DMS 273 (cell line): ENCODE data around the gene MRAS.
A peak's percentile ranks its signal among the peaks of the same experiment; 100 is the strongest.
"Not testable (repeated sequence)": the region's sequence is repeated elsewhere in the genome, so short reads cannot be mapped to it uniquely, and the experiment has no call there.

ENCODE experiments used
- DNase-seq: peaks from one replicate; lab custom pipeline; 2025; ENCODE audit not compliant: unreplicated experiment; lab: John Stamatoyannopoulos, UW

Gene MRAS

DNA sequence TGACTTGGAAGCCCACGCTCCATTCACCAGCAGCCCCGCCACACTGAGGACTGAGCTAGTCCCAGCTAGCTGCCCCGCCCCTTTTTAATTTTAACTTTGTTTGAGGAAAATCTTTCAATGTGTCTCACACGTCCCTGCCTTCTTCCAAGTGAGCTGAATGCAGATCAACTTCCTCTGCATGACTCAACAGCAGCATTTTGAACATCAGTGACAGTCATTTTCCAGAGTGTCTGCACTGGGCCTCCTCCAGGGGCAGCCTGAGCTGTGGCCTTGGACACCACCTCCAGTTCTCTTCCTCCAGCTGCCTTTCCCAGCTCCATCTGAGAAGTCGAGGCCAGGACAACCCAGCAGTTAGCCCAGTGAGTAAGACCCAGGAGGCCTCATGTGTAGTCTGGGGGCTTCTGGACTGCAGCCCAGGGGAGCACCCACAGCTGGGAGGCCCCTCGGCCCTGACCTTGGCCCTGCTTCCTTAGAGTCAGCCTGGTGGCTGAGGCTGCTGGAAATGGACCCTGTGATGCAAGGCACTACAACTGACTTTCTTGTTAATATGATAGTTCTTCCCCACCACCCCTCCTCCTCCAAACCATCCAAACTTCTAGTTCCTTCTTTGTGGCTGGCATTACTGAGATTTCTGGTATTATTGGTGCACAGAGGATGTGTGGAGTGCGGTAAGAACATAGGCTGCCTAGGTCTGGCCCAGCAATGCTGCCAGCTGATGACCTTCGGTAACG, 64.6 kb downstream of the MRAS start:
- DNase-seq = no peak

DNA sequence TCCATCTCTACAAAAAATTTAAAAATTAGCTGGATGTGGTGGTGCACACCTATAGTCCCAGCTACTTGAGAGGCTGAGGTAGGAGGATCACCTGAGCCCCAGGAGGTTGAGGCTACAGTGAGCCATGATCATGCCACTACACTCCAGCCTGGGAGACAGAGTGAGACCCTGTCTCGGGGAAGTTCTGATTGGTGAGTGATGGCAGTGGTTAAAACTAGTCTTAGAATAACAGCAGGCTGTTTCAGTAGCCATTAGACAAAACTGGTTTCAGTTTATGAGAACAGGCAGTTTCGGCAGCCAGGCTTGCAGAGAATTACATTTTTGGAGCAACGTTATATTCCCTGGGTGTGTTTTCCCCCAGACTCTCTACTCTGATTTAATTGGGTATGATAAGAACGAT, 67.9 kb downstream of the MRAS start:
- not testable (repeated sequence) for DNase-seq

DNA sequence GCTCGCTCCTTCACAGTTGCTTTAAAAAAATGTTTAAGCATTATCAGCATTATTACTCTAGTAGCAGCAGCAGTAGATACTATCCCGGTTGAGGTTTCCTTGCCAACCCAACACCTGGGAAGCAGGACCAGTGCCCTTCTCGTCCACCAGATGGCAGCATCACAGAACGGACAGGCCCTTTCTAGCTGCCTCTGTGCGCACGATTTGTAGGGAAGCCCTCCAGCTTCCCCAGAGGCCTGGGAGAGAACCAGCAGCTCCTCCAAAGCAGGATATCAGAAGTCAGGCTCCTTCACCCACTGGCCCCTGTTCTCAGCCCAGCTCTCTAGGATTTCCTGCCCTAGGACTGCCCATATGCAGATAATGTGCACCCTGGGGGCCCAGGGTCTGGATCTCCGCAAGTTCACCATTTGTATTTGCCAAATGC, 69.2 kb downstream of the MRAS start:
- DNase-seq = peak; percentile 97

DNA sequence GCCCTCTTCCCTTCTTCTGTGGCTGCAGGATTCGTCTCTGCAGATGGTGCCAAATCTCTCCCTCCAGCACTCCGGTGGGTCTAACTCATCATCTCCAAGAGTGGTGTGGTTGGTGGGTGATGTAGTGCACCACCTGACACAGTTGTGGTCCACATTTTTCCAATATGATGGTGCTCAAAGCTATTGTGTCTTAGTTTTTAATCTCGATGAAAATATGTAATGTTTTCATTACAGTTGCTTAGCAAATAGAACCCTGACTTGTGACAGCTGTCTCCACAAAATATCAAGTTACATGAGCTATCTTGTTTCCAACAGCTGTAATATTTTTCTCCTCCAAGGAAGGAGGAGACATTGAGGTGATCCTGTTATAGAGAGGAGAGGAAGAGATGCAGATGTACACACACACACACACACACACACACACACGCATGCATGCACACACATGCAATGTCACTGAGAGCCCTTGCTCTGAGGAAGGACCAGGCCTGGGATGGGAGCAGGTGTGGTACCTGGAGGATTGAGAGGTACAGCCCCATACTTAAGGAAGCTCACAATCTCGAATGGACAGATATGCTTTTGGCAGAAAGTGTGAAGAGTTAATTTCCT, 70.3 kb downstream of the MRAS start:
- DNase-seq = peak; percentile 75

DNA sequence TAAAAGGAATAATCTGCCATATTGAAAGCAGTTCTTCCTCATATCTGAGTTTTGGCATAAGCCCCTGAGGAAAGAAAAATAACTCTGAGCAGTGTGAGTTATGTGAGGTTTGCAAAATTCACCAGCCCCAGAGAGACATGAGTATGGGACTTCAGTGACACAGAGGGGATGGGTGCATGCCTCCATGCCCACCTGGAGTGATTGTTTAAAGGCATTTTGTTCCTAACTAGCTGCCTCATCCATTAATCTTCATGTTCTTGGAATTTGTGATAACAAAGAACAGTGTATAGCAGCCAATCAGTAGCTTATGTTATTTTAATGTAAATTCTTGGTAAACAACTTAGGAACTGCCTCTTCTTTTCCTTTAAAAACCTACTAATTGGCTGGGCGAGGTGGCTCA, 74.9 kb downstream of the MRAS start:
- no peak for DNase-seq

DNA sequence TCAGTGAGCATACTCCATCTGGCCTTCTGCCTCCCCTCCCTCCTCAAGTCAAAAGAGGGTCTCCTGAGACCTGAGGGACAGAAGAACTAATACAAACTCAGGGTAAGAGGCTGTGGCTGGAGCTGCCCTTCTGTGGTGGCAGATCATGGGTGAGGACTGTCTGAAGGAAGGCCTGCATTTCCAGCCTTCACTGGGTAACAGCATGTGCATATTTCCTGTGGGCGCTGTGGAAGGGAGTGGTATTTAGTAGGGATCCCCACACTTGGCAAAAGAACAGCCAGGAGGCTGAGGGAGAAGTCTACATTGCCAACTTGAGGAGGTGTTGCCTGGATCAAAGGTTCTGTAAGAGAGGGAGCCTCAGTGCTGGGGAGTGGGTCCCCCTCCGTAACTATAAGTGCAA, 75.9 kb downstream of the MRAS start:
- no peak for DNase-seq

DNA sequence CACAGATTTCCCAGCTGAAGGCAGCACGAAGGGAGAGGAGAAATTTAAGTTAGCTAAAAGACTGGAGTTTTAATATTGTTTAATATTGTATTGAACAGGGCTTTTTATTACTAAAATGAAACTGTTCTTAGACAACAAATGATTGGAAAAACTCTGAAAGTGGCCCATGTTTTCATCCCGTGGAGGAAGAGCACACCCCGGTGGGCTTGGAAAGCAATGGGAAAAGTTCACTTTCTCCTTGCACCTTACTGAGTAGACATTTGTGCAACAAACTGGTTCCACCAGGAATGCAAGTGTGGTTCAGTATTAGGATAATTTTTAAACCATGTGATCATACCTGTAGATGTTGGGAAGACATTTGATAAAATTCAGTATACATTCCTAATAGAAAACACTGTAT, 77.8 kb downstream of the MRAS start:
- DNase-seq = peak; percentile 71

DNA sequence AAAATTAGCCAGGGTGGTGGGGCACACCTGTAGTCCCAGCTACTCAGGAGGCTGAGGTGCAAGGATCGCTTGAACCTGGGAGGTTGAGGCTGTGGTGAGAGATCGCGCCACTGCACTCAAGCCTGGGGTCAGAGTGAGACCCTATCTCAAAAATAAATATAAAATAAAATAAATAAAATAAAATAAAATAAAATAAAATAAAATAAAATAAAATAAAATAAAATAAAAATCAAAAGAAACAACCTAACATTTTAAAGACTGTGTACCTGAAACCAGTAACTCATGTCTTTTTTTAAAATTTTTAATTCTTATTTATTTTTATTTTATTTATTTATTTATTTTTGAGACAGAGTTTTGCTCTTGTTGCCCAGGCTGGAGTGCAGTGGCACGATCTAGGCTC, 78.4 kb downstream of the MRAS start:
- DNase-seq = not testable (repeated sequence)

DNA sequence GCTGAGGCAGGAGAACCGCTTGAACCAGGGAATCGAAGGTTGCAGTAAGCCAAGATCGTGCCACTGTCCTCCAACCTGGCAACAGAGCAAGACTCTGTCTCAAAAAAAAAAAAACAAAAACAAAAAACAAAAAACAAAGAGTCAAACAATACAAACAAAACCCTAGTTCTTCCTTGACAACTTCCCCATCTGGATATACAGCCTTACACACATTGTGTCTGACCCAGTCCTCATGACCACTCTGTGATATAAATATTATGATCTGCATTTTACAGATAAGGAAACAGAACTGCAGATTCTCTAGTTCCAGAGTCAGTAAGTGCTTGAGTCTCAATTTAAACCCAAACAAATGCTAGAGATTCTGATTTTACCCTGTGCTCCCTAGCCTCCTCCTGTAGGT, 81.3 kb downstream of the MRAS start:
- DNase-seq = no peak

DNA sequence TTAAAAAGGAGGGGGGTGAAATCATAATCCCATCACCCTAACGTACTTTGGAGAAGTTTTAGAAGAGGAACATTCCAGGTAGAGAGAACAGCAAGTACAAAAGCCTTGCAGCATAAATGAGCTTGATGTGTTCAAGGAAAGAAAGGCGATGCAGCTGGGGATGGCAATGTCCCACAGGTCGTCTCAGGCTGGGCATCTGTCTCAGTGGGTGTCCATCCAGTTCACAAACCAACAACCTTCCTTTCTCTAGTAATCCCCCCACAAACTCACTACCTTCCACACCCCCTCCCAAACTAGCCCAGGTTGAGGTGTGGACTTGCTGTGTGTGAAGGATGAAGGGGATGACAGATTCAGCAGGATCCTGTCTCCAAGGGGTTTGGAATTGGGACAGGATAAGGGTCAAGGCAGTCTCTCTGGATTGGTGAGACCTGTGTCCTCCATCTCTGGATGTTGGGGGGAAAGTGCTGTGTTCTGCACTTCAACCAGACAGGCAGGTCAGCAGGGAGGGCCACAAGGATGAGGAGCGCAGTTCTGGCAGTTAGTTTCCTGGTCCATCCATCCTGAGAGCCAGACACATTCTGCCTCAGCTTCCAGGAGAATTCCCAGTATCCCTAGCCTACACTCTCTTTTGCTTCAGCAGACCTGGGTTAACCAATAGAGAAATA, 84.3 kb downstream of the MRAS start:
- no peak for DNase-seq

DNA sequence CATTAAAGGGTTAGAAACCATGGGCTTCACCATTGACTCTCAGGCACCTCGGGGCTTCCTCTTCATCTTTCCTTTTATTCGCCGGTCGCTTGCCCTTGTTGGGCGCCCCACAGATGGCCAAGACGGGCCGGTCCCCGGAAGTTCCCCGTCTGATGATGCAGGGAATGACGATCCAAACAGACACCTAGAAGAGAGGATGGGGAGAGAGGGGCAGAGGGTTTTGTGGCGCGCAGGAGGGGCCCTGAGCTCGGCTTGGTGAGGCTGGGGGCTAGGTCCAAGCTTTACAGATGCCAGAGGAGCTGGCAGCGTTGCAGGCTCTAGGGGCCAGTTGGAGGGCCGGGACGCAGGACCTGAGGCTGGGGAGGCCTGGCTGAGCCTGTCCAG, 85.5 kb downstream of the MRAS start:
- no peak for DNase-seq

DNA sequence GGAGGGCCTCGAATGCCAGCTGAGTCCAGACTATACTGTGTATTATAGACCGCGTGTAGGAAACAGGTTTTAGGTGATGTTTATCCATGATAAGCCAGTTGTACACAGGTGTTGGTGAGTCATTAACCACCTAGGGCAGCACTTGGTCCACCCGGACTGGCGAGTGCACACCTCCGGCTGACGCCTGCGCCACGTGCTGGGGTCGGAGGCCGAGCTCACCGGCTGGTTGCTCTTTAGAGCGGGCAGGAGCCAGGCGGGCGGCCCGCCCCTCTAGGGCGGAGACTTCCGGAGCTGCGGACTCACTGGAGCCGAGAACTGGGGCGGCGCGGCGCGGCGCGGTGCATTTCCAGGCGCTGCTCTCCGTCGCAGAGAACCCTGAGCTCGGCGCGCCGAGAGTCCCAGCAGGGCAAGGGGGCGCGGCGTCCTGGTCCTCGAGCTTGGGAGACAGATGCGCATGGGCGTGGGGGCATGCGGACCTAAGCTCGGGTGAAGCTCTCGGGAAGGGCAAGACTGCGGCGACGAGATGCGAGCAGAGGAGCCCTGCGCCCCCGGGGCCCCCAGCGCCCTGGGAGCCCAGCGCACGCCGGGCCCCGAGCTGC, 86.0 kb downstream of the MRAS start, which contains the start of gene ESYT3:
ESYT3 (plus strand) TSS at position 341 of the 599 bp plus-strand sequence; CDS start at position 524, 183 bp downstream.
- peak; percentile 95 for DNase-seq

DNA sequence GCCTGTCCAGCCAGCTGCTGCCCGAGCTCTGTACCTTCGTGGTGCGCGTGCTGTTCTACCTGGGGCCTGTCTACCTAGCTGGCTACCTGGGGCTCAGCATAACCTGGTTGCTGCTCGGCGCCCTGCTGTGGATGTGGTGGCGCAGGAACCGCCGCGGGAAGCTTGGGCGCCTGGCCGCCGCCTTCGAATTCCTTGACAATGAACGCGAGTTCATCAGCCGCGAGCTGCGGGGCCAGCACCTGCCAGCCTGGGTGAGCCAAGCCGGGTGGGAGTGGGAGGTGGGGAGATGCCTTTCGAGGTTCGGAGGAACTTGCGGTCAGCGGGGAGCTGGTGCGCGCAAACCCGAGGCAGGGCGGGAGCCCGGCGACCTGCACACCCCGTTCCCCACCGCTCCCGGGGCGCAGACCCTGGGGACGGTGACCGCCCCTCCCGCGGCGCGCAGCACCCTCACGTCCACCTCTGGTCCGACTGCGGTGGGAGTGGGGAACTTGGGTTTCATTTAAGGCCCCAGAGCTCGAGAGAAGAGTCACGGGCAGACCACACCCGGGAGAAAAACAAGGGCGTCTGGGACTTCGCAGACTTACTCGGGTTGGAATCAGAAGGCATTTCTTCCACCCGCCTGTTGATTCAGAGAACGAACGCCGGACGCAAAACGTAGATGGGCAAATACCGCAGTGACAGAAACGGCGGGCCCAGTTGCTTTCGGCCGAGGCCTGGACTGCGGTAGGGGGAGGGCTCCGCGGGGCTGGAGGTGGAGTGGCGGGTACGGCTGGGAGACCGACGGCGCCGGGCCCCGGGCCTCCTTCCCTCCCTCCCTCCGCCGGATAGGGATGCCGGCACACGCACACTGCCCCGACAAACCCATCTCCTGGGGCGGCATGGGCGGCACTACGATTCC, 86.7 kb downstream of the MRAS start:
- peak; percentile 68 for DNase-seq

DNA sequence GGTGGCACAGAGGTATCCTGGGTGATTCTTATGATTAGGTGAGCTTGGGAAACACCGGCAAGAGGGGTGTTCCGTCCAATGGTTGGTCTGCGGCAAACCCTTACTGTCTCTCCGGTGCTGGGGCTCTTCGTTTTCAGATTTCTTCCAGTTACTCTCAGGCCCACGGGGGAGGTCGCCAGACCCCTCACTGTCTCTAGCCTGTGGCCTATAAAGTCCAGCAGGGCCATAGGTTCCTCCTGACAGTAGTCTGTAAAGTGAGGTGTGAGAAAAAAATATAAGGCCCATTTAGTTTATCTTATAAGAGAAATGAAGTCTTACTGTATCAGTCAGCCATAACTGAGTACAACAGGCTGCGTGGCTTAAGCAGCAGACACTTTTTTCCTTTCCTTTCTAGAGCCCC, 87.5 kb downstream of the MRAS start:
- no peak for DNase-seq

DNA sequence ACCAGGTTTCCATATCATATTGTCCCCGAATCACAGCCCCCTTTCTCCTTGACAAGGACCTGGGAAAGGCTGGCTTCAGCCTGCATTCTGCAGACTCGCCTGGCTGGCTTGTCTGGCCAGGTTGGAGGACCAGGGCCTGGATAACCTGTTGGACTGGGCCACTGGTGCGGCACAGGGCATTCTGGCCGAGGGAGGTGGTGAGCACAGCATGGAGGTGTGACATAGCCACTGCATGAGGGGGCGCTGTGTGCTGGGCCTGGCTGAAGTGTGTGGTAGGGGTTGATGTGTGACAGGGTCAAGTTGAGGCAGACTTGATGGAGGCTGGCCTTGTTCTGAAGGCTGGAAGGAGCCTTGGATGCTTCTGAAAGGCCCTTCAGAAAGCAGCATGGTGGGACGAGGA, 88.9 kb downstream of the MRAS start:
- DNase-seq = no peak

DNA sequence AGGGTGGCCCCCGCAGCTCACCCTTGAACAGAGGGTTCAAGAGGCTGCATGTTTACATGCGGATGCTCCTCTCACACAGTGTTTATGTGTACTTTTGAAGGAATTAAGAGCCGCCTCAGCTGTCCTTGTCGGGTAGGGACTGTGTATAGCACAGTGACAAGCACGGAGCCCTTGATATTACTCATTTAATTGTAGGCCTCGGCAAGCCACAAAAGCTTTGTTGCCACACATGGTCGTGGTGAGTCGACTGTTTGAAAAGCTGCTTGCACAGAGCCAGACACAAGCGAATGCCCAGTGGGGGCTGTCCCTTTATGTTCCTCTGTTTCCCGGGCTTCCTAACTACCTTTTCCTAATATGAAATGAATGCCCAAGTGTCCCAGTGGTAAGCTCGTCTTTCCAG, 90.5 kb downstream of the MRAS start:
- no peak for DNase-seq

DNA sequence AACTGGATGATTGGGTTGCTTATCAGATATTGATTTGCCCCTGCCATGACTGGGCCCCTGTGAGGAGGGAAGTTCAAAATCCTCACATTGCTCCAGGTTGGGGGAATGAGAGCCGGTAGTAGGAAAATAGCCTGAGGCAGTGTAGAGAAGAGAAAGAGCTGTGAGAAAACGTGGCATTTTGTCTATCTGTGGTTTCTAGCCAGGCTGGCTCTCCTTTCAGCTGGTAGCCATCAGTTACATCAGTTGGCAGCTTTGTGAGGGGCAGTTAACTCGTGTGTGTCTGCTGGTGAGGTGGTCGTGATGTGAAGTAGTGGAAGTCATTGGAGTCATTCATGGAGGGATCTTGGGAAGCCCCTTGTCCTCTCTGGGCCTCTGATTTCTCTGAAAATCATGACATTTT, 91.3 kb downstream of the MRAS start:
- no peak for DNase-seq

DNA sequence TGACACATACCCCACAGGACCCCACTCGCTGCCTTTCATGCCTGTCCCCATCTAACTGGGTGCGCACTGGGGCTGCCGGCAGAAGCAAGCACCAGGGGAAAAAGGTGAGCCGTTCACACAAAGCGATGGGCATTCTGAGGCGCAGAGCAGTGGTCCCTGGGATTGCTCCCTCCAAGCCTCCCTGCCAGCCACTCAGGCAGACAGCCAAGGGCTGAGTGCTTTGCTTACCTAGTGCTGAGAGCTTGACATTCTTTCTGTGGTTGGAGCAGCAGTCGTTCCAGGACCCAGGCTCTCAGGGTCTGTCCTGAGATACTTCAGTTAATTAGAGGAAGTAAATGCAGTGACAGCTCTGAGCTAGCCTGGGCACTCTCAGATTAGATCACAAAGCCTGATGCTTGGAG, 91.7 kb downstream of the MRAS start:
- no peak for DNase-seq

DNA sequence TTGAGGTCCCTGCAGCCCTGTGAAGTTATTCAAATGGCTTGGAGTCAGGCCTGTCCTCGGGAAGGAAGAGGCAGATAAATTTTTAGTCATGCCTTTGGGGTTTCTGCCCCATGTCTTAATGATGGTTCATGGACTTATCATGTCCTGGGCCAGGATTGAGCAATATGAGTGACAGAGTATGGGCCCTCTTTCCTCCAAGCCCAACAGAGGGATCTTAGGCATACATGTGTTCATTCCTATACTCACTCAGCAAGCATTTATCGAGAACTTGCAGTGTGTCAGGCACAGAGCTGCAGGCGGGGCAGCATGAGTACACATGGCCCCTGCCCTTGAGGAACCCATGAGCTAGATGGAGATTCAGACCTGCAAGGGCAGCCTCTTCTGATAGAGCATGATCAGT, 92.2 kb downstream of the MRAS start:
- no peak for DNase-seq

DNA sequence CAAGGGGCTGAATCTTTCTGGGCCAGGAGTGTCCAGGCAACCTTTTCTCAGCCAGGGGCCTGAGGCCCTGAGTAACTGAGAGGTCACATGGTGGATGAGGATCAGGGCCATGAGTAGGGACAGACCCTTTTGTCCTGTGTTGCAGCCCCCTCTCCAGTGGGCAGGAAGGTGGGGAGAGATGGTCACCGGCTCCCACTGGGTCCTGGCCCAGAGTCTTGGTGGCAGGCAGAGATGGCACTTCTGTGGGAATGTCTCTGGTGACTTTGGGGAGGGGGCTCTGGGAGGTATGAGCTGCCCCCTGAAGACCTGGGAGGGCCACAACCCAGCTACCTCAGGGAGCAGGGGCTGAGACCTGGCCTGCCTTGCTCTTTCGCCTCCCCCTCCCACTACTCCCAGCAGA, 92.9 kb downstream of the MRAS start:
- DNase-seq = no peak

DNA sequence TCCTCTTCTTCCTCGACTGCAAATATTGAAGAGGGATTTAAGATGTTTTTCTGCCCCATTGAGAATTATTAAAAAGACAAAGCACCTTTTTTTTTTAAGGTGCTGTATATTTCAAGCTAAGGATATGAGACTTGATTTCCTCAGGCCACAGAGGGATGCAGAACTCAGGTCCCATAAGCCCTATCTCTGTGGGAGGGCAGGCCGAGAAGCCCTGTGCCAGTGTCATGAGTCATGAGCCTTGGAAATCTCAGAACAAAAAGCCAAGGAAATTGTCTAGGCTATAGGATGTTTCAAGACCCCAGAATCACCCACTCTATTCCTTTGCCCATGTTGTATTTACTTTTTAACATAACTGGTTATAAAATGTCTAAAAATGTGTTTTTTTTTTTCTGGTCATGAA, 93.4 kb downstream of the MRAS start:
- no peak for DNase-seq
